Motor neuron (in vitro differentiated cells): ENCODE measurements around the gene SLC25A31. TPM values are rescaled to one million over a fixed set of nuclear protein-coding genes. Genes with fewer than 3 reads are reported as not detected.
A peak's percentile ranks its signal among the peaks of the same experiment; 100 is the strongest.

Experiments used
- ATAC-seq, 8 experiments: fragments of 200-7000 bp; cut with Tn5 transposase; replicated peaks in 6 of 8; 2 replicates each; pipeline ENCODE4 v1.8.0; 2021; ENCODE audit warnings: mild to moderate bottlenecking in 8 of 8, moderate library complexity in 8 of 8
- H3K27ac ChIP-seq, 2 donors: fragments of 250-450 bp; sonication (Bioruptor Pico); 2 replicates each; pipeline ENCODE4 v1.9.0; 2021; ENCODE audit warnings: antibody characterized with exemption in 2 of 2, mild to moderate bottlenecking in 2 of 2, moderate library complexity in 1 of 2
- H3K4me1 ChIP-seq, 2 donors: fragments of 250-450 bp; sonication (Bioruptor Pico); replicated peaks in 1 of 2; 2 replicates each; pipeline ENCODE4 v1.6.1; 2021; ENCODE audit warnings: antibody characterized with exemption in 2 of 2, mild to moderate bottlenecking in 2 of 2, moderate library complexity in 1 of 2
- H3K4me3 ChIP-seq, 5 donors: fragments of 250-450 bp; sonication (Bioruptor Pico); 2 replicates each; pipeline ENCODE4 v1.9.0; 2021; ENCODE audit warnings: antibody characterized with exemption in 5 of 5, mild to moderate bottlenecking in 5 of 5, moderate library complexity in 4 of 5
- WGBS, 10 experiments: fragments of 450-650 bp; shearing (Covaris generic); methylation state at CpG; one replicate each; pipeline ENCODE4 v1.0.0; 2022; 5-methylcytosine and 5-hydroxymethylcytosine counted together
- in situ Hi-C, 9 experiments: fragments of 400-800 bp; cut with MboI; loops; one replicate each; pipeline ENCODE4 v1.15.0; 2021; ENCODE audit warnings: low sequenced_read_pairs in 9 of 9, low pct_unique_long_range_greater_than_20kb in 2 of 9; ENCODE audit not compliant: unreplicated experiment in 9 of 9
- total RNA-seq, 8 experiments: library from RNA; unstranded; fragments of 300-600 nt; gene quantifications; 2 replicates each; pipeline versions ENCODE4 v1.2.3 to v1.2.4, GENCODE V29; 2022

The SLC25A31 gene
- total RNA-seq, 8 experiments from 2014 or later = not detected

DNA sequence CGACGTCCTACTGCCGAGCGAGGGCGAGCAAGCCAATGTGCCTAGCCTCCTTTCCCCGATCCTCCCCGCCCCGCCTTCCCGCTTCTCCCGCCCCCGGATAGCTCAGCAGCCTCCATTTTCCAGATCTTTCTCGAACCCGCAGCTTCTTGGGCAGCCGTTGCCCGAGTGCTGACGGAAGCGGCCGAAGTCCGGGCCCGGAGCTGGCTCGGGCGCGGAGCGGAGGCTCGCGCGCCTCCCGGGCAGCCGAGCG, 51.8 kb downstream of the SLC25A31 start:
- Histone ChIP-seq H3K4me1 (peaks cover 0 to 7% of the 10 kb centered on the region in 2 donors), H3K4me3 (peak overlapping the region; percentile 66 to 87 (median 81)), H3K27ac (peak overlapping the region; percentile 81 to 89)
- 0% methylated on average over 2 of the region's 30 CpGs; no CpG with 5 or more reads in 9 of the 10 experiments for whole genome bisulfite sequencing, 10 experiments
- ATAC-seq = peak in 7 of 8 experiments; percentile 82 to 95 (median 92)
- in situ Hi-C loops = no loop called here

DNA sequence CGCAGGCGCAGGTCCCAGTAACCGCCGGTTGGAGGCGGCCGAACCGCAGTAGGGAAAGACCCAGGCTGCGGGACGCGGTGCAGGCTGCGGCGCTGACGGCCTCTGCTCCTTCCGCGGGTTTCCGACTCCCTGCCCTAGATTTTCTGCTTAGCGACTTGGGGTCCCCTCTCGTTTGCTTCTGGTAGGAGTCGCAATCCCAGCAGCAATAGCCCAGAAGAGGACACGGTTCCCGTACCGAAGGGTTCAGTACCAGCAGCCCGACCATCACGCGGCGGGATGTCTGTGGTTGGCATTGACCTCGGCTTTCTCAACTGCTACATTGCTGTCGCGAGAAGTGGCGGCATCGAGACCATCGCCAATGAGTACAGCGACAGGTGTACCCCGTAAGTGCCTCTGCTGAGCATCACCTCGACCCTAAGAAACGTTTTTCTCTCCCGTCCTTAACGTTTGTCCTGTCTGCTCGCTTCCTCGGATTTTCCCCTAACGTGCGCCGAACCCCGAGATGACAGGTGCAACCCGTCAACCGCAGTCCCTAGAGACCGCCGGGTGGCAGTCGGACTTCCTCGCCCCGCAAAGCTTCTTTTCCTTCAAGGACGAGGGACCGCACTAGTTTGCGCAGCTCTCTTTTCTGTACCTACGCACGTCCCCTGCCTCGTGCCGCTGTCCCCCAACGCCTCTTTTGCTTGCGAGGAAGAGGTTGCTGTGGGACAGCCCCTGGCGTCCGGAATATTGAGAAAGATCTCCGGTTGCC, 52.2 kb downstream of the SLC25A31 start, which contains the start of gene HSPA4L:
Gene HSPA4L, plus strand, starts transcription at position 48 of the 751 bp plus-strand sequence. Its CDS starts 229 bp downstream, at position 277.
- H3K4me1 ChIP-seq = peaks cover 0 to 7% of the 10 kb centered on the region in 2 donors
- WGBS, 10 experiments = 0 to 7% (median 0%) methylated on average over 3 to 30 of the region's 63 CpGs; no CpG with 5 or more reads in 3 of the 10 experiments
- peak within 1 kb of the TSS; percentile 81 to 89 for H3K27ac ChIP-seq
- ATAC-seq = peak; percentile 36 to 96 (median 64)
- peak within 1 kb of the TSS; percentile 66 to 87 (median 81) for H3K4me3 ChIP-seq
- in situ Hi-C loops = no loop called here

DNA sequence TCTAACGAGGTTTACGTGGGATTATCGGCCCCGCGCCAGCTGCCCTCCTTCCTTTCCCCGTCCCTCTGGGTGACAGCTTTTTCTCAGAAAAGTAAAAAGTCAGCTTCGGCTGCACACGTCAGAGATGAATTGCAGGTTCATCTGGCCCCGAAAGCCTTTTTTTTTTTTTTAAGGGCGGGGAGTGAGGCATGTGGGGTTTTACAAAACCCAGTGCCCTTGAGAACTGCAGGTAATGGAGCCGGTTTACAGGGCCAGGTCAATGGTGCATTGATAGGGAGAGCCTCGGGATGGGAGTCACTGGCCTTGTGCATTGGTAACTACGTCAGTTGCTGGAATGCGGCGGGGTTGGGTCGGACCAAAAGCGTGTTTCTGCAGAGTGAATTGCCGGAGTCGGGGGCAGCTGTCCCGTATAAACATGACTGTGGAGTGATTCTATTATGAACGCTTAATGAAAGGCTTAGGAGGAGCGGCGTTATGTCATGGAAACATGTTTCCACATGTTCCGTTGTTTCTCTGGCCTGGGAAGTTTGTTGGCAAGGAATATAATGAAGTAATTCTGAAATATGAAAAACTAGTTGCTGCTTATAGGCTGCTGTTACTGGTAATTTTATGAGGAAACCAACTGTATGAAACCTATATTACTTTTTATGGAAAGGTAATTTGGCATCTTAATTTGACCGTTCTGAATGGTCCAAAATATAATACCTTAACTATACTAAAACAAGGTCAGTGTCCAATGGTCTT, 53.0 kb downstream of the SLC25A31 start:
- H3K27ac ChIP-seq = peak overlapping the region; percentile 81 to 89
- peak; percentile 27 to 49 (median 34) for ATAC-seq
- in situ Hi-C loops = no loop called here
- 2 to 20% (median 6%) methylated on average over 1 to 19 of the region's 25 CpGs for WGBS, 10 experiments
- peaks cover 0 to 7% of the 10 kb centered on the region in 2 donors for H3K4me1 ChIP-seq
- H3K4me3 ChIP-seq = peak overlapping the region; percentile 66 to 87 (median 81)

DNA sequence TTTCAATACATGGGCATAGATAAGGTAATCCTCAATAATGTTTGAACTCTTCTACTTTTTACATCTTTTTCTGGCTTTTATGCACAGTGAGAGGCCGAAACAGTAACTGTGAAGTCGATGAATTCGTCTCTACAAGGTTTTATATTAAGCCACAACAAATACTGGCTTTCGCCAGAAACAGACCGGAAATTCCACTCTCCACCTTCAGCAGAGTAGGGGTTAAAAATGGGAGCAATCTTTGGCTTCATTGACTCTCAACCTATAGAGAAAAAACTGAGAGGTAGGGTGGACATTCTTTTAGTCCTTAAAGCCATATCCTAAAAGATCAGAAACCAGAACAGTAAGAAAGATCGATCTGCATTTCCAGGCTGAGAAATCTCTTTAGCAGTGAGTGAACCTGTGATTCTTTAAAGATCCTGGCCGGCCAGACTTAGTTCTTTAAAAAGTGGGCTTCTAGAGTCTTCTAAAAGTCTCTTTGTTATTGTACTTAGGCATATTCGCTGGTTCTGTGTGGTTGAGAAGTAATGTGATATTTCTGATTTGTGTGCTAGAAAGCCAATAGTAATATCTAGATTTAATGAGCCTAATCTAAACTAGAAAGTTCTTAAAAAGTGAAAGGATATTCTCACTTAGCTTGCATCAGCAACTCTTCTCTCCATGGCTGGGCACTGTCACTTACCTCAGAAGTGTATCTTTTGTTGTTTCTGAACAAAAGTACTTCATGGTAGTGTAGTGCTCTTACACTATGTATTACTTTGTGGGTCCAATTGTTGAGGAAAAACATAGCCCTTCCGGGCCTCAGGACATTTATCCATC, 54.0 kb downstream of the SLC25A31 start:
- Histone ChIP-seq H3K27ac (no peak overlapping the region), H3K4me3 (peak overlapping the region; percentile 66 to 87 (median 81)), H3K4me1 (peaks cover 0 to 7% of the 10 kb centered on the region in 2 donors)
- no peak for ATAC-seq
- in situ Hi-C loops = no loop called here
- 8 to 94% (median 38%) methylated on average over 1 to 9 of the region's 9 CpGs for WGBS, 10 experiments

DNA sequence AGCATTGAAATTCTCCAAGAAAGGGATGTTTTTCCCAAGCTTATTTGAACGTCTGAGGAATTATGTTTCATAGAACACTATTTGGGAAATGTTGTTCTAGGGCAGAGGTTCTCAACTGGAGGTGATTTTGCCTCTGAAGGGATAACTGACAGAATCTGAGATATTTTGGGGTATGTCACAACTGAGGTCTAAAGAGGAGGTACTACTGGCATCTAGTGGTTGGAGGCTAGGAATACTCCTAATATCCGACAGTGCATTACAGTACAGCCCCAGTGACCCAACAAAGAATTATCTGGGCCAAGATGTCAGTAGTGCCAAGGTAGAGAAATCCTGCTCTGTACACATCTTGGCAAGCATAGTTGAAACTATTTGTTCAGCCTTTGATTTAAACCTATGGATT, 58.3 kb downstream of the SLC25A31 start:
- WGBS, 10 experiments = 17 to 100% (median 71%) methylated on average over 1 to 2 of the region's 2 CpGs; no CpG with 5 or more reads in 1 of the 10 experiments
- peaks cover 0 to 7% of the 10 kb centered on the region in 2 donors for H3K4me1 ChIP-seq
- in situ Hi-C loops = no loop called here
- ATAC-seq = peak in 3 of 8 experiments; percentile 44 to 54 (median 48)
- no peak overlapping the region for H3K4me3 ChIP-seq
- H3K27ac ChIP-seq = no peak overlapping the region

DNA sequence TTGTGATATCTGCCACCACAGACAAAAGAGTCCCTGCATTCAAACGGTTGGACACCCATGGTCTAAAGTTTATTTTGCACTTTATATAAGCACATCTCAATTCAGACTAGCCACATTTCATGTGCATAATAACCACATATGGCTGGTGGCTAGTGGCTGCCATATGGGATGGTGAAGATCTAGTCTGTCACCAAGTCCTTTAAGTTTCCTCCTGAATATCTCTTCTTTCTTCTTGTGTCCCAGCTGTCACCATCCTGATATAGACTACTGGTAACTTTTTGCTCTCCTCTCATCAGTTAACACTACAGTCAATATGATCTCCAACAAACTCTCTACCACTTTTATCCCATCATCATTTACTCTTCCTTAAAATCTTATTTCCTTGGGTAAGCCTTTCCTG, 61.2 kb downstream of the SLC25A31 start:
- 25 to 71% (median 60%) methylated on average over 1 of the region's 1 CpG; no CpG with 5 or more reads in 5 of the 10 experiments for WGBS, 10 experiments
- ATAC-seq = no peak
- in situ Hi-C loops = no loop called here
- H3K4me1 ChIP-seq = no peaks in the 10 kb centered on the region
- no peak overlapping the region for H3K27ac ChIP-seq
- no peak overlapping the region for H3K4me3 ChIP-seq

DNA sequence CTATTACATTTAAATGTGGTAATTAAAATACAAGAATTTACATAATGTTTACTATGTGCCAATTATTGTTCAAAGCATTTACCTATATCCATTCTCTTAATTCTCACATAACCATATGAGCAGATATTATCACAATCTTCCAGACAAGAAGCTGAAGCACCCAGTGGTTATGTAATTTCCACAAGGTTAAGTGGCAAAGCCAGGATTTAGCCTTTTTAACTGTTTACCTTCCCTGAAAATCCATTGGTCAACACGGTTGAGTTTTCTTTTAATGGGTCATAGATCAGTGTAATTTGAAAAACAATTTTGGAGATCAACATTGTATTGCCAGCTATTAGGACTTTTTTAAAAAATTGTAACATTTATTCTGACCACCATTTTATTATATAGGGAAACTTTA, 63.3 kb downstream of the SLC25A31 start:
- Histone ChIP-seq H3K4me1 (no peaks in the 10 kb centered on the region), H3K4me3 (no peak overlapping the region), H3K27ac (no peak overlapping the region)
- 20 to 100% (median 87%) methylated on average over 1 of the region's 1 CpG; no CpG with 5 or more reads in 2 of the 10 experiments for WGBS, 10 experiments
- in situ Hi-C loops = no loop called here
- no peak for ATAC-seq

DNA sequence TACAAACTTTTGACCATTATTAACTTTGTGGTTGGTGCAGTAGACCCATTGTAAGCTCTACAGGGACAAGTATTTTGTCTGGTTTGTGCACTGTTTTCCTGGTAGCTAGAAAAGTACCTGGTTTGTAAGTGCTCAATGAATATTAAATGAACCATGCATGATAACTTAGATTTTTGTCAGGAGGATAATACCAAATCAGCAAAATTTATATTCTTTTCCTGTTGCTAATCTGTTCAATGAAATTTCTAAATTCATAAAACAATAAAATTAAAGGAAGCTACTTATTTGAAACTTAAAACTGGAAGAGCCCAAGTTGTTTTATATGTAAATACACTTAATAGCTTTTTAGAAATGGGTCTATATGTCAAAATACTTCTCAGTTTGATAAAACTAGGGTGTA, 69.5 kb downstream of the SLC25A31 start:
- in situ Hi-C loops = no loop called here
- ATAC-seq = no peak

DNA sequence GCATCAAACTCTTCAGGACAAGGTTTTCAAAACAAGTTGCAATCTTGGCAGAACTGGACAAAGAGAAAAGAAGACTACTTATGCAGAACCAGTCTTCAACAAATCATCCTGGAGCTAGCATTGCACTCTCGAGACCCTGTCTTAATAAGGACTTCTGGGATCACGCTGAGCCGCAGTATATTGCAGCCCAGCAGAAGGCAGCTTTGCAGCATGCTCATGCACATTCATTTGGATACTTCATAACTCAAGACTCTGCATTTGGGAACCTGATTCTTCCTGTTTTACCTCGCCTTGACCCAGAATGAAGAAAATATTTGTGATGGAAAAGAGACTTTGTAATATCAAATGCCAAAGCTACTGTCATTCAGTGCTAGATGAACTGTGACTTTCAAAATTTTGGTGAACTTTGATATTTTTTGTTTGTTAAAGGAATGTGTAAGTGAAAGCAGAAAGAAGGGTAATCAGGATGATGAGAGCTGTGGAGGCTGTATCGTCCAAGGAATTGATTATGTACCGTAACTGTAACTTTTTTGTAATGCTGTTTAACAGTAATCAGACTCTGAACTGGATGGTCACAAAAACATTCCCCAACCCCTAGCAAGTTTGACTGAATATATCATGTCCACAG, 79.1 kb downstream of the SLC25A31 start:
- 75 to 100% (median 95%) methylated on average over 1 to 6 of the region's 6 CpGs for WGBS, 10 experiments
- Histone ChIP-seq H3K4me3 (no peak overlapping the region), H3K27ac (no peak overlapping the region), H3K4me1 (no peaks in the 10 kb centered on the region)
- in situ Hi-C loops = no loop called here
- no peak for ATAC-seq

More for the DNA sequence above, 69.5 kb downstream of the SLC25A31 start:
- Histone ChIP-seq H3K4me1 (no peaks in the 10 kb centered on the region), H3K27ac (no peak overlapping the region), H3K4me3 (no peak overlapping the region)

DNA sequence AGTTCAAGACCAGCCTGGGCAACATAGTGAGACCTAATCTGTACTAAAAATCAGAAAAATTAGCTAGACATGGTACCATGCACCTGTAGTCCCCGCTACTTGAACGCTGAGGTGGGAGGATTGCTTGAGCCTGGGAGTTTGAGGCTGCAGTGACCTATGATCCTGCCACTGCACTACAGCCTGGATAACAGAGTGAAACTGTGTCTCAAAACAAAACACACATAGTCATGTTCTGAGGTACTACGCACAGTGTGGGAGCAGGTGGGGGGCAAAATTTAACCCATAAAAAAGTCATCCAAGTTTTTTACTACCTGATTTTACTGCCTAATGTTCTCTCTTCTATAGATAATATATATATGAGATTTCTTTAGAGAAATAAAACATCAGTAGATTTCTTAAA, 80.4 kb downstream of the SLC25A31 start:
- Histone ChIP-seq H3K4me3 (no peak overlapping the region), H3K4me1 (no peaks in the 10 kb centered on the region), H3K27ac (no peak overlapping the region)
- 90 to 100% (median 100%) methylated on average over 1 to 3 of the region's 3 CpGs; no CpG with 5 or more reads in 5 of the 10 experiments for WGBS, 10 experiments
- in situ Hi-C loops = no loop called here
- ATAC-seq = no peak

DNA sequence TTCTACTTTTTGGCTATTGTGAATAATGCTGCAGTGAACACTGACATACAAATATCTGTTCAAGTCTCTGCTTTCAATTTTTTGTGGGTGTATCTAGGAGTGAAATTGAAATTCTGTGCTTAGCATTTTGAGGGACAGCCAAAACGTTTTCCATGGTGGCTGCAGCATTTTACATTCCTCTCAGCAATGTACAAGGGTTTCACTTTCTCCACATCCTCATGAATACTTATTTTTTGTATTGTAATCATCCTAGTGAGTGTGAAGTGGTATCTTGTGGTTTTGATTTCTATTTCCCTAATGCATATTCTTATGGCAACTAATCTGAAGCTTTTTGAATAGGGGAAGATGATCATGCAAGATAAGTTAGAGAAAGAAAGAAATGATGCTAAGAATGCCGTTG, 92.2 kb downstream of the SLC25A31 start:
- H3K4me1 ChIP-seq = no peaks in the 10 kb centered on the region
- in situ Hi-C loops = no loop called here
- H3K4me3 ChIP-seq = no peak overlapping the region
- no peak overlapping the region for H3K27ac ChIP-seq
- WGBS, 10 experiments = 0 to 71% (median 42%) methylated on average over 1 to 2 of the region's 2 CpGs
- ATAC-seq = peak in 3 of 8 experiments; percentile 81 to 99 (median 96)
